Ureter (tissue), 1 donor: ENCODE measurements around the gene PPP2R5E. TPM values are rescaled to one million over a fixed set of nuclear protein-coding genes. Genes with fewer than 3 reads are reported as not detected.

Source experiments
- DNase-seq: peaks from one replicate; pipeline ENCODE4 v3.0.0-alpha.2; 2020; ENCODE audit warnings: low spot score
- total RNA-seq: library from RNA; stranded (reverse); gene quantifications from one replicate; pipeline ENCODE4 v1.2.4, GENCODE V29; 2023
- donor health status: DM: yes; HTN: yes; CAD: no.

The PPP2R5E gene
- total RNA-seq, 1 donor from 2014 or later: 46.2 TPM

GRCh38 chr14:63432888-63433552 lies 110.2 kb downstream of the PPP2R5E start:
- no peak for DNase-seq

GRCh38 chr14:63432228-63432627 lies 110.9 kb downstream of the PPP2R5E start:
- DNase-seq: no peak

DNA sequence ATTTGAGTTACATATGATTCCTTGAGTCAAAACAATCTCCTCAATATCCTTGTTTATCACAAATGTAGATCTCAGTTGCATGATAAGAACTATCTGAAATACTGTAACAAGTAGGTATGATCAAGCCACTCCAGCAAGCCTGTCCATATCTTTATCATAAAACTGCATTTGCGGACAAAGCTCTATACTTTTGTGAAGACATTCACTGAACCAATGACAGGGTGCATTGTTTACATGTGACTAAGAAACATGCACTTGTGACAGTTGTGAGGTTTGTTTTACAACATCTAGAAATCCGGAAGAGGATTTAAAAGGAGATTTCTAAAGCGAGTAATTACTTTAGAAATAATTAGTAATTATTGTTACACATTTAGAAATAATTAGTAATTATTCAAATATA lies 111.7 kb downstream of the PPP2R5E start:
- no peak for DNase-seq

DNA sequence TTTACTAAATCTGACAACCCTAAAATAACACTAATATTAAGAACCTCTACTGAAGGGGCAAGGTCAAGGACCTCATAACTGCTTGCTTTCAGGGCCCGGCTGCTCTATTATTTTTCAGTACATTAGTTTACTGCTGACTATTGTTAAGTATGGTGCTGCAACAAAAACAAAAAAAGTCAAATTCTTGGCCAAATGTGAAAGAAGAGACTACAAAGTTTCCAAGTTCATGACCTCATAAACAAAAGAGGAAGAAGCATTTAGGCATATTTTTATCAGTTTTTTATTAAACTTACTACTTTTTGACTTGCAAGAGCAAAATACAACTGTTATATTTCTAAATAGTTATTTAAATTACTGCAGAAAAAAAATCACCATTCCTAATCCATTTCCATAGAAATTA lies 114.7 kb downstream of the PPP2R5E start:
- no peak for DNase-seq

- no peak for DNase-seq
These were observed 116.3 kb downstream of the PPP2R5E start for GRCh38 chr14:63426838-63427352.

DNA sequence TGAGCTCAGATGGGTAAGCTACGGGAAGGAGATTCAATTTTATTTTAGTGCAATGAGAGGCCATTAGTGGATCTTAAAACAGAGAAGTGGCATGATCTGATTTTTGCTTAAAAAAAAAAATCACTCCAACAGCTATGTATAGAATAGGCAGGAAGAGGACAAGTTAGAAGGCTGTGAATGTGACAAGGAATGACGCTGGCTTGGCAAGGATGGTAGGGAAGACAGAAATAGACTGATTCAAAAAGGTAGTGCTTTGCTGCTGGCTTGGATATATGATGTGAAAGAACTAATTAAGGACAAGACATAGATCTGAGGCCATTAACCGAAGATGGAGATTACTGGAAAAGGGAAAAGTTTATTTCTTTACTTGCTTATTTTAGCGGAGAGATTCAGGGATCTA lies 119.3 kb downstream of the PPP2R5E start:
- DNase-seq: no peak

DNA sequence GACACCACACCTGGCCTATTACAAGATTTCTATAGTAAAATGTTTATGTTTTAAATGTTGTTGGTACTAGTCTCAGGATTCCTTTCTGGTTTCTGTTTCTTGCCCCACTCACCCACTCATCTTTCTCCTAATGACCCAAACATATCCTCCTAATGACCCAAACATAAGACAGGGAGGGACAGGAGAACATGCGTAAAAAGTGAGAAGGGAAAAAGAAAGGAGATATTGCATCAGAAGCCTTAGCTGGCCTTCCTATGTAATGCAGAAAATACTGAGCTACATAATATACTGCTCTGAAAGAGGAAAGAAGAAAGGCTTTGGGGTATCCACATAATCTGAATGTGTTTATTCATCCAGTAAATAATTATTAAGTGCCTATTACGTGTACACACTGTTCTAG lies 119.8 kb downstream of the PPP2R5E start:
- no peak for DNase-seq

GRCh38 chr14:63421919-63422318 lies 121.3 kb downstream of the PPP2R5E start:
- DNase-seq: no peak

- no peak for DNase-seq
These were observed 122.0 kb downstream of the PPP2R5E start for GRCh38 chr14:63421226-63421625.

DNA sequence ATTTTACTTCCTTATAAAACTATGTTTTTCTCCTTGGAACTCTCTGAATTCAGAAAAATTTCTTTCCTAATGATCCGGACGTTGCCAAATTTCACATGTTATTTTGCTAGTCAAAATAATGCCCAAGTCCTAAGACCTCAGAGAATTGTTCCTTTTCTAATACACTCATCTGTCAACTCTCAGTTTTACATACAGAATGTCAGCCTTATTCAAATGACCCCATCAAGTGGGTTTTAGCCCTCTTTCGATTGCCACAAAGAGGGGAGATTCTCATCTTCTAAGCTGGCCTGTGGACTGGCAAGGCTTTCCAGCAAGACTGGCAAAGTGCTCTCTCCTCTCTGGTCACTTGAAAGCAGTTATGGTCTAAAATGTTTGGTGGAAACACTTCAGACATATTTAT lies 125.2 kb downstream of the PPP2R5E start:
- no peak for DNase-seq

DNA sequence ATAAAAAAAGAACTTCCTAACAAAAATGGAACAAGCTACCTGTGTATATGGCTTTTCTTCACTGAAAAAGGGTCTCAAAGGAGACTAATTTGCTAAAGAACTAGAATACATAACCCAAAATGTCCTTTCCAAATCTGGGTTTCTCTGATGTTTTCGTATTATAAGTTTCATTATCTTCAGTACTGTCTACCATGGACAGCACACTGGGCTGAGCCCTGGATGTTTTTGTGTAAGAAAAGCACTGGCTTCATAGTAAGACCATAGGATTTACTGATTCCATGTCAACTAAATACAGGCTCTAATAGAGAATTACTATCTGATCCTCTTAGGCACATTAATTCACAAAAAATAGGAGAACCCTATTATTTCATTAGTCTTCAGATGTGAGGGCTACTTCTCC lies 130.2 kb downstream of the PPP2R5E start:
- DNase-seq: no peak

DNA sequence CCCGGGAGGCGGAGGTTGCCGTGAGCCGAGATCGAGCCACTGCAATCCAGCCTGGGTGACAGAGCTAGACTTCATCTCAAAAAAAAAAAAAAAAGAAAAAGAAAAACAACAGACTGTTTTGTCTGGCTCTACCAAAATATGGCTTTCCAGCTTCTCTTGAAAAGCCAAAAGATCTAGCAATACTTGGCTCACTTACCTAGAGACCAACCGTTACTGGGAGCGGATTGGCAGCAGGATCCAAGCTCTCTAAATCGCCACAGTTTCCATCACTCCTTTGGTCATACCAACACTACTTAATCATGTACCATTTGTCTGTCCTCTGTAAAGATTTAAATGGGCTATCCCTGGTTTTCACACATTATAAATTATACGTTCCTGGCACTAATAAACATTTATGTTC lies 136.8 kb downstream of the PPP2R5E start:
- DNase-seq: no peak

DNA sequence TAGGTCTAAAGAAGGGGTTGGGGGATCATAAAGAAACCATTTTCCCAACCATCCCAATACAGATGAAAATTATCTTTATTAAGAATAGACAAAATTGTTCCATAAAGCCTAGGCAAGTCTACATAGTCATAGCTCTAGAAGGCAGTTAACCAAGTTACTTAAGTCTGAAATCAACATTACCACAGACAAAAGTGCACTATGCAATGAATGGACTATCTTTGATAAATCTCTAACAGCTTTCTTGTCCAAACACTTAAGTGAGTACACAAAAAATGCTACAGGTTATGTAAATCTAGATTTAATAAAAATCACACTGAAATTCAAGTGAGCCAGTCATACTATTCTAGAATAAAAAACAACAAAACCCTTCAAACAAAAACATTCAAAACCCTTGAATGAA lies 137.5 kb downstream of the PPP2R5E start:
- no peak for DNase-seq

GRCh38 chr14:63404906-63405305 lies 138.3 kb downstream of the PPP2R5E start:
- no peak for DNase-seq

- no peak for DNase-seq
These were observed 141.5 kb downstream of the PPP2R5E start for GRCh38 chr14:63401646-63402045.

DNA sequence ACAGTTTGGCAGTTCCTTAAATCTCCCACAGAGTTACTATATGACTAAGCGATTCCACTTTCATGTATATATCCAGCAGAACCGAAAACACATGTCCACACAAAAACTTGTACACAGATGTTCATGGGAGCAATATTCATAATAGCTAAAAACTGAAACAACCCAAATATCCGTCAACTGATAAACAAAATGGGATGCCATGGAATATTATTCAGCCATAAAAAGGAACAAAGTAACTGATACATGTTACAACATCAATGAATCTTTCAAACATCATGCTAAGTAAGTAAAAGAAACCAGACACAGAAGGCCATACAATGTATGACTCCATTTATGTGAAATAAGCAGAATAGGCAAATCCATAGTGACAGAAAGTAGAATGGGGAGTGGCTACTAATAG lies 144.2 kb downstream of the PPP2R5E start:
- no peak for DNase-seq

DNA sequence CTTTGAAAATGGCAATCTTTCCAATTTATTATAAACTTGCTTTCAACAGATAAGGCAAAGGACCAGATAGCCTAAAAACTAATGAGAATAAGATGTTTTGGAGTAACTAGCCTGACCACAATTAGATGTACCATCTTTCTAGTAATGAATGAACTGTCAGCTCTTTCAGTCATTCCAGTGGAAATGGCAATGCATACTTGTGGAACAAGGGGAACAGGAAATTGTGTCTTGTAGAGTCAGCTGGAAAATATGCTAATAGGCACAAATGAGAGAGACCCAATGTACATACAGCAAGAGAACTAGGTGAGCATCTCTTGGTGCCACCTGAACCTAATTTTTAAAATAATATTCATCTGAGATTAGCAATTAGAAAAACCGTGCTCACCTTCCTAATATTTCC lies 148.3 kb downstream of the PPP2R5E start:
- DNase-seq: no peak

DNA sequence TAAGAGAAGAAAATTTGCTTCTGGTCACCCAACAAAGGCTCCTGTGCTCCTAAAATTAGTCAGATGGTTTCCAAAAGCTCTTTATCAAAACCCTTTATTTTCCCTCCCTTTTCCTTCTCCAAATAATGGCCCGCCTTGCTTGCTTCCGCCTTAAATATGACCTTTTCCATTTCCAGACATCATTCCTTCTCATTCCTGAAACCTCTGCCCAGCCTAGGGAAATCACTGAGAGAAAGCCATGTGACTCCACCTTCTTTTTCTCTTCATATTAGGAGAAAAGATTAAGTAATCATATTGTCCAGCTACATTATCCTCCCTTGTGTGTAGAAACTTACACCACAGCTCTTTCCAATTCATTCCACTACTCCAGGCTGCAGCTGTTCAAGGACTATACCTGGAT lies 148.7 kb downstream of the PPP2R5E start:
- no peak for DNase-seq

DNA sequence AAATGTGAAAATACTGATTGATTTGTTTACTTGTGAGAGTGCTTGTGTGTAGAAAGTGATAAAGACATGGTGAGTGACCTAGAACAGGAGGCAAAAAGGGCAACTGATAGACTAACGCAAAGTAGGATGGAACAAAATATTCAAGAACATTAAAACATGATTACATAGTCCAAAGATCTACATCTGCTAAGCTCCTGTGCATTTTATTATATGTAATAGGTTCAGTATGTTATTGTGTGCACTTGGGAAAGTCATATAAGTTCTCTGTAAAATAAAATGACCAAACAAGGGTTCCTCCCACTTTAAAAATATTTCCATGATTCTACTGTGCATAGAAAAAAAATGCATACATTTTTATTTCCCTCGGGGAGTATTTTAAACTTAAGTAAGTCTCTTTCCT lies 150.2 kb downstream of the PPP2R5E start:
- no peak for DNase-seq

GRCh38 chr14:63392236-63392635 lies 150.9 kb downstream of the PPP2R5E start:
- no peak for DNase-seq

GRCh38 chr14:63388766-63389431 lies 154.3 kb downstream of the PPP2R5E start:
- peak; percentile 58 for DNase-seq

GRCh38 chr14:63387711-63388110 lies 155.5 kb downstream of the PPP2R5E start:
- DNase-seq: no peak

- DNase-seq: no peak
These were observed 159.3 kb downstream of the PPP2R5E start for GRCh38 chr14:63383776-63384367.
